UCSD-AML1 (cell line): ENCODE data around the gene USHBP1.
A peak's percentile ranks its signal among the peaks of the same experiment; 100 is the strongest.

ENCODE experiments used
- DNase-seq: peaks from one replicate; lab custom pipeline; 2025; ENCODE audit not compliant: unreplicated experiment; lab: John Stamatoyannopoulos, UW

The USHBP1 gene

DNA sequence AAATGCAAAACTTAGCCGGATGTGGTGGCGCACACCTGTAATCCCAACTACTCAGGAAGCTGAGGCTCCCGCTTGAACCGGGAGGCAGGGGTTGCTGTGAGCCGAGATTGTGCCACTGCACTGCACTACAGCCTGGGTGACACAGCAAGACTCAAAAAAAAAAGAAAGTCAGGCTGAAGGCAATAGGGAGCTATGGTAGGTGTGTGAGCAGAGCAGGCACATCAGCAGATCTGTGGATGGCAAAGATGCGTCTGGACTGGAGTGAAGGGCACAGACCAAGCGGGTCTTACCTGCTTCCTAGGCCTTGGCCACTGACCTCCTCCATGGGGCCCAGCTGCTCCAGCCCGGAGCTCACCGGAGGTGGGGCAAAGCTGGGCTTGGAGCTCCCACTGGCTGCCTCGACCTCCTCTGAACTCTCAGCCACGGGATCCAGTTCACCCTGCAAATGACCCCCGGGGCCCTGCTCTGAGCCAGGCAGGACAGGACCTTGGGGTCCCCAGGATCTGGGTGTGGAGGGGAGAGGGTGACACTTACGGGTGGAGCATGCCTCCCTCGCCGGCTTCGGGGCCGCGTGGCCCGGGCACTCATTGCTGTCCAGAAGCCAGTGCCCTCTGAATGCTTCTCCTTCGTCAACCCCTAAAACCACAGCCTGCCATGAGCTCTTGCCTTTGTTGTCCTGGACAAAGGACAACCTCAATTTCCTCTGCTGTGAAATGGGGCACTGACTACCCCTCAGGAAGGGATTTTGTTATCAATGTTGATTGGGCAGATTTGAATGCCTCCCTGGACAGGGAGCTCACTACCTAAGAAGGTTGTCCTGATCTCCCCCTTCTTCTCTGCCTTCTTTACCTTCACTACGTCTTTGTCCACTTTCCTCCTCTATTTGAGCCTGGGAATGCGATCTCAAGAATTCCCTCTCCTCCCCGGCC, 569 bp downstream of the USHBP1 start:
- DNase-seq = no peak

DNA sequence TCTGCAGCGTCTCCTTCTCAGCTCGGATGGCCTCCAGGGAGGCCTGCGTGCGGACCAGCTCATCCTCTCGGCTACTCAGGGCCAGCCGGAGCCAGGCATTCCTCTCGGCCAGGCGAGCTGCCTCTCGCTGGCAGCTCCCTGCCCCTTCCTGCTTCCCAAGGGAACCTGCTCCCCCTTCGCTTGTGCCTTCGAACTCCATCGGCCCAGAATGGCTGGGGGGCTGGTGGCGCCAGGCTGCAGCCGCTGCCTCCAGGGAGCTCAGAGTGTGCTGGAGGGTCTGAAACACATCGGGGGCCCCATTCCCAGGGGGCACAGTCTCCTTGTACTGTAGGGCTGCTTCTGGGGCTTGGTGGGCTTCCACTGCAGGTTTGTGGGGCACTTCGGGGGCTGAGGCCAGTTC, 2.0 kb downstream of the USHBP1 start:
- no peak for DNase-seq

DNA sequence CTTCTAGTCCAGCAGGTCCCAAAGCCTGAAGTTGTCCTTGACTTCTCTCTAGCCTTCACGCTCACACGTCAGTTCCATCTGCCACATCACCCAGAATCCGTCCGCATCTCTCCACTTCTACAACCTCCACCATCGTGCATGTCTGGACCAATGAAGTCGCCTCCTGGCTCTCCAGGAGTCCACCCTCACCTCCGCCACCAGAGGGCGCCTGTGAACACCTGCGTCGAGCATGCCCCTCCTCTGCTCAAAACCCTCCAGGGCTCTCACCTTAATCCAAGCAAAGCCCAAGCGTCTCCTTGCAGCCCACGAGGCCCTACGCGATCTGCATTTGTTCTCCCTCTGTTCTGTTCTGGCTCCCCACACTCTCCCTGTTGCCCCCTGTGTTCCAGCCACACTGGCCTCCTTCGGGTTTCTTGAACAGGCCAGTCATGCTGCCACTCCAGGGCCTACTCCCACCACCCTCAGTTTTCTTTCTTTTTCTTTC, 3.7 kb downstream of the USHBP1 start:
- DNase-seq = peak; percentile 80

DNA sequence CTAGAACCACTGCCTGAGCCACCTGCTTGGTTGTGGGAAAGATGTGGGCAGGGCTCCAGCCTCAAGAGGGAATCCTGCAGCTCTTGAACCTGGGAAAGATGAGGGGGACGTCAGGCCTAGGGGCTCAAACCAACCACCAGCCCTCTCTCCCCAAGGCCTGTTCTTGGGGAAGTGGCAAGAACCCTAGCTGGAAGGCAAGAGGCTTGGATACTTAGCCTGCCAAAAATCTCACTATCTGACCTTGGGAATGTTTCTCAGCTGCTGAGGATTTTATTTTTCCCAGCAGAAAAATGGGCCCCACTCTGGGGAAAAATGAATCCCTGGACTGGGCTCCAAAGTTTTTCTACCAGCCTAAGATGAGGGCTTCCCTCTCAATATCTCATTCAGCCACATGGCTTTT, 4.6 kb downstream of the USHBP1 start:
- no peak for DNase-seq

DNA sequence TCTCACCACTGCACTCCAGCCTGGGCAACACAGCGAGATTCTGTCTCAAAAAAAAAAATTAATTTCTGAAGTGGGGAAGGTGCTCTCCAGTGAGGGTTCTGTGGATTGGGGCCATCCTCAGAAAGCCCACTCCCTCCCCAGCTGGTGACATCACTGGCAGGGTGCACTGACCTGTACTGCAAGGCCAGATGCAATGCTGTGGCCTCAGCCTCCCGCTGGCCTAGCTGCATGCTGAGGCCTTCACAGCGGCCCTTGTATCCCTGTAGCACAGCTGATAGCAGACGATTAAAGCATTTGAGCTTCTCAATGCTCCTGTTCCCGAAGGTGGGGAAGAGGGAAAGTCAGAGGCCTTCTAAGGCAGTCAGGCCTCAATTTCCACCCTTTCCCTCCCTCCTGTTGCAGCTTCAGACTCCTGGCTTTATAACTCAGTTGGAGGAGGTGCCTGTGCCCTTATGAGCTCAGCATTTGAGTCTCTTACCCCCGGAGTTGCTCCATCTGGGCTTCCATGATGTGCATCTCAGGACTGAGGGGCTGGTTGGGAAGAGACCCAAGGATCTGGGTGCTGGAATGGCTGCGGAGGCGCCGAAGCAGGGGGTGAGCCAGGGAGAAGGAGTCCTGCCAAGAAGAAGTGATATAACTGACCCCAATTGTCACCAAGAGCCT, 5.3 kb downstream of the USHBP1 start:
- DNase-seq = no peak

DNA sequence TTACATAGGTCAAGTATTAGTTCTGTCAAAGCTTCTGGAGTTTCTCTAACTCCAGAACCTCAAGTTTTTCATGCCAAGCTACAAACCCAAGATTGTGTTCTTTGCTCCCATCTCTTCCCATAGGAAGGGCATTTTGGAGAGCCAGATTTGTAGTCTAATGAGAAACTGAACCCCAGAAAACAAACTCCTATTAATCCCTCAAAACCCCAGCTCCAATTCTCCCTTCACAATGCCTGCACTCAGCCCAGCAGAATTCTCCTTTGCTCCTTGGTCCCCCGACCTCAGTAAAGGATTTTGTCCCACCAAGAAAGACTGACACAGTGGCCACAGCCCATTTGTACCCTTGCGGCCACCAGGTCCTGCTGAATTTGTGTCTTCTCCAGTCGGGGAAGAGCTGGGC, 8.4 kb downstream of the USHBP1 start:
- no peak for DNase-seq

DNA sequence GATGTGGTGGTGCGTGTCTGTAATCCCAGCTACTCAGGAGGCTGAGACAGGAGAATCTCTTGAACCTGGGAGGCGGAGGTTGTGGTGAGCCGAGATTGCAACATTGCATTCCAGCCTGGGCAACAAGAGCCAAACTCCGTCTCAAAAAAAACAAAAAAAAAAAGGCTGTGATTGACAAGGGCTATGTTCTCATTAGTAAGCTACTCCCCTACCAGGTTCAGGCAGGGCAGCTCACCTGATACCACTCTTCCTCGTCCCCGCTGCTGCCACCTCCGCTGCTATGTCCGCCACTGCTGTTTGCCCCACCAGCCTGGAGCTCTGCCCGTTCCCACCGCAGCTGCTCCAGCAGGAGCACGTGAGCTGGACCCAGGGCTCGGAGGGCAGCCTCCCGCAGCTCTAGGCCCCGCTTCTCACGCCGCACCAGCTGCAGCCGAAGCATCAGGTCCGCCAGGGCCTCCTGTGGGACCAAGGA, 9.4 kb downstream of the USHBP1 start:
- no peak for DNase-seq

DNA sequence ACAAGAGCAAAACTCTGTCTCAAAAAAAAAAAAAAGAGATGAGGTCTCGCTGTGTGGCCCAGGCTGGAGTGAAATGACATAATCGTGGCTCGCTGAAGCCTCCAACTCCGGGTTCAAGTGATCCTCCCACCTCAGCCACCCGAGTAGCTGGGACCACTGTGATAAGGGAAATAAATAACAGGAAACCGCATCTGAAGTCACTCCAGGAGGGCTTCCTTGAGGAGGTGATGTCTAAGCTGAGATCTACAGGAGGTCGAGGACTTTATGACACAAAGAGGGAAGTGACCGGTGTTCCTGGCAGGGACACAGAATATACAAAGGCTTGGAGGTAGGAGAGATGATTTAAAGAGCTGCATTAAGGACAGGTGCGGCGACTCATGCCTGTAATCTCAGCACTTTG, 9.9 kb downstream of the USHBP1 start:
- no peak for DNase-seq

DNA sequence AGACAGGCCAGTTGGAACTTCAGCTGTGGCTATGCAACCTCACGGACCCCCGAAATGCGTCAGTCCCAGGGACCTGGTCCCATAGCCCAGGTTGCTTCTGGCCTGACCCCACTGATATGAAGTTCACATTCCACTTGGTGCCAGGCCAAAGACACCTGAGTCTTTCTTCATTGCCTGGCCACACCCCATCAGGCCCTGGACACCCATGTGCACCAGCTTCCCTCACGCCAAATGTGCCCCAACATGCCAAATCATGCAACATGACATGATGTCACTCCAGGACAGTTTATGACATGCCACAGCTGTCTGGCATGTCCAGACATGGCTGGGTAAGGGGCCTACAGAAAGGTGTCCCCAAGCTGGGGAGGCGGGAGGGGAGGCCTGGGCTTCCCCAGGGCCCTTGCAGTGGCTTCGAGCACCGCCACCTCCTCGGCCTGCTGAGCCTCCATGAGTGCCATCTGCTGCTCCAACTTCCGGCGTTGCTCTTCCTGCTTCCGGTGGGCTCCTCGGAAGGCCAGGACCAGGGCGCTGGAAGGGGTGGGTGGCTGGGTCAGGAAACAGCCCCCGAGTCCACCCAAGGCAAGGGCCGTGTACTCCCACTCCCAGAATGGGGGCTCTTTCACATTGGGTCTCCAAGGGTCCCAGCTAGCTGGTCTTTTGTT, 14.5 kb downstream of the USHBP1 start:
- no peak for DNase-seq

DNA sequence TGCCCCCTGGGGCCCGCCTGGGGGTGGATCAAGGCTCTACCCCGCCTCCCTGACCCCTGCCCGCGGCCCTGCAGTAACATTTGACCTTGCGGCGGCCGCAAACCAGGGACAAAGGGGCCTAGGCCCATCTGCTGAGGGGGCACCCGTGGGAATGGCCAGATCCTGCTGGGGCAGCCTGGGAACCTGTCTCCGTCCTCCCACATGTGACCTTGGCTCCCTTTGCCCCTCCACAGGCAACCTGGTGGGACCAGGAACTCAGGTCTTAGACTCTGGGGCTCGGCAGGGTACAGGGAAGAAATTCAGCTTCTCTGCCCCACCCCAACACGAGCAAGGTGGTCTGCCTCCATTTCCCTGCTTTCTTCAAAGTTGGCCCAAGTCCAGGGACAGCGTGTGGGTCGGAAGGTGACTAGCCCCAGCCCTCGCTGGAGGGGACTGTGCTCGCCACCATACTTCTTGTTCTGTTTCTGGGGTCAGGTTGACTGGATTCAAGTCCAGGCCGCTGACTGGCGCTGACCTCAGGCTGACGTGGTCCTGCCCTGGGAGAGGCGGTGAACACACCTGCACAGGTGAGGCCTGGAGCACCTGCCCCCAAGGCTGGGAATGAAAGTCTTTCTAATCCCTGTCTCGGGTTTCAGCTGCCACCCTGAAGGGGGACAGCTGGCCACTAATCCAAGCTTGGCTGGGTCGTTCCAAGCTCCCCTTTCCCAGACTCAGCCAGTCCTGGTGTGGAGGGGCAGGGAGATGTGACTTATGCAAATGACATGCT, 16.4 kb downstream of the USHBP1 start:
- DNase-seq = no peak

DNA sequence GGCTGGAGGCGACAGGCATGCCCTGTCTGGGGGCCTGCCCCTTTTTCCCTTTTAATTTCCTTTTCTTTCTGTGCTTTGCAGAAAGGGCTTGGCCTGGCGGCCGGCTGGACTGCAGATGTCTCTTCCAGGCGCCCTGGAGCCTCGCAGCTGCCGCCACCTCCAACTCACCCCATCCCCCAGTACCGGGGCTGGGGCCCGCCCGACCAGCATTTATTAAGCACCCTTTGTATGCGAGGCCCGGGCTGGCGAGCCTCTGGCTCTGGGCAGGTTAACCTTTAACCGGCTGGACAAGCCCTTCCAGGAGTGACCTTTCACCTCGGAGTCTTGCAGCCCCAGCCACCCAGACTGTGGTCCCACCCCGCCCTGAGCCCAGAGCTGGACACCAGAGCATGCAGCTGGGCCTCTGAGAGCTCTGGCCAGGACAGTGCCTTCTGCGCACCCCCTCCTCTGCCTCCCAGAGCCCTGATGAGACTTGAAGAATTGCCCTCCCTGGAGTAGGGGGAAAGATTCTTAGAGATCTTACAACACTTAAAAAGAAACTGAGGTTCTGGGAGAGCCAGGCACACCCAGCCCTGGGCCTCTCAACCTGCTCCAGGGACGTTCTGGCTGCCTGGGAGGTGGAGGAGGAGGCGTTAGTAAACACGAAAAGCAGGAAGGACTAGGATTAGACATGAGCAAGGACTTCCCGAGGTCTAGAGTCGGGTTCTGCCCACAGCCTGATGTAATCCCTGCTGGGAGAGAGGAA, 17.7 kb downstream of the USHBP1 start:
- DNase-seq = no peak

DNA sequence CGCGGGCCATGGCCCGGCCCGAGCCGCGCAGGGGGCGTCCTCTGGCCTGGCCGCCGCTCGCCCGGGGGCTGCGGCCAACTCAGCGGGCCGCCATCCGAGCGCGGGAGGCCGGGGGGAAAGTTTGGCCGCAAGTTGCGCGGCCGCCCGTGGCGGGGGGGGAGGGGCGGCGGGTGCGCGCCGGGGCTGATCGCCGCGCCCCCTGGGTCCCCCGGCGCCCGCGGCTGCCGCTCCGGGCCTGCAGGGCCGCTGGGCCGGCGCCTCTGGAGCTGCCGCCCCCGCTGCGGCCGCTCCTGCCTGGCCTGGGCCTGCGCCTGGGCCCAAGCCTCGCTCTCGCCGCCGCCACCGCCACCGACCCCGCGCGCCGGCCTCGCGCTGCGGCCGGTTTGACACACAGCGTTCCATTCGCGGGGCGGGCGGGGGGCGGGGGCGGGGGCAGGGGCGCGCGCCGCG, 19.0 kb downstream of the USHBP1 start, which contains the start of gene NR2F6:
Gene NR2F6, minus strand, starts transcription at position 385 of the 450 bp plus-strand sequence. CDS start 699 bp downstream, outside the sequence.
- DNase-seq = no peak

DNA sequence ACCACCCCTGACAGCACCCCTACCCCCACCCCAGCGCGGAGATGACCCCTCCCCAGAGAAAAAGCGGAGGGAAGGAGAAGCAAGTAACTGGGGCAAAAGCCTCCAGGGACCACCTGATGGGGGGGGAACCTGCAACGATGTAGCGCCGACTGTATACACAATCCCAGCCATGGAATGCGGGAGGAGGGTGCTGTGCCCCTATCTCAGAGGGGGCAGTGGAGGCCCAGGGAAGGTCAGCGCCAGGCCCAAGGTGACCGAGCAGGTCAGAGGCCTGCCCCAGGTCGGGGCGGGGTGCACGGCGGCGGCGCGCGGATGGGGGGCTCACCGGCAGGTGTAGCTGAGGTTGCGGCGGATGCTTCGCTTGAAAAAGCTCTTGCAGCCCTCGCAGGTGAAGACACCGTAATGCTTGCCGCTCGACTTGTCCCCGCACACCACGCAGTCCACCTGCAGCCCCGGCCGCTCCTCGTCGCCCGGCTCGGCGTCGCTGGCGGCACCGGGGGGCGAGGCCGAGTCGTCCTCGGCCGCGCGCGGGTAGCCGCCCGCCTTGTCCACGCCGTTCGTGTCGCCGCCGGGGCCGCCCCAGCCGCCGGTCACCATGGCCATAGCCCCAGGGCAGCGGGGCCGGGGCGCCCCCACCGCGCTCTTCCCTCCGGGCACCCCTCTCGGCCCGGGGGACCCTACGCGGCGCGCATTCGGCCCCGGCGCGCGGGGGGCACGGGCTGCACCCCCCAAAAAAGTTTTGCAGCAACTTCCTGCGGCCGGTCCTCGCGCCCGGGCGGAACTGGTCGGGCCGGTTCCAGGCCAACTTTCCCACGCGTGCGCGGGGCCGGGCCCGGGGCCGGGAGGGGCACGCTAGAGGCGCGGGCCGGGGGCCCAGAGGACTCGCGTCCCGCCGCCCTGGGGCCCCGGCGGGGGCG, 19.7 kb downstream of the USHBP1 start:
- no peak for DNase-seq

DNA sequence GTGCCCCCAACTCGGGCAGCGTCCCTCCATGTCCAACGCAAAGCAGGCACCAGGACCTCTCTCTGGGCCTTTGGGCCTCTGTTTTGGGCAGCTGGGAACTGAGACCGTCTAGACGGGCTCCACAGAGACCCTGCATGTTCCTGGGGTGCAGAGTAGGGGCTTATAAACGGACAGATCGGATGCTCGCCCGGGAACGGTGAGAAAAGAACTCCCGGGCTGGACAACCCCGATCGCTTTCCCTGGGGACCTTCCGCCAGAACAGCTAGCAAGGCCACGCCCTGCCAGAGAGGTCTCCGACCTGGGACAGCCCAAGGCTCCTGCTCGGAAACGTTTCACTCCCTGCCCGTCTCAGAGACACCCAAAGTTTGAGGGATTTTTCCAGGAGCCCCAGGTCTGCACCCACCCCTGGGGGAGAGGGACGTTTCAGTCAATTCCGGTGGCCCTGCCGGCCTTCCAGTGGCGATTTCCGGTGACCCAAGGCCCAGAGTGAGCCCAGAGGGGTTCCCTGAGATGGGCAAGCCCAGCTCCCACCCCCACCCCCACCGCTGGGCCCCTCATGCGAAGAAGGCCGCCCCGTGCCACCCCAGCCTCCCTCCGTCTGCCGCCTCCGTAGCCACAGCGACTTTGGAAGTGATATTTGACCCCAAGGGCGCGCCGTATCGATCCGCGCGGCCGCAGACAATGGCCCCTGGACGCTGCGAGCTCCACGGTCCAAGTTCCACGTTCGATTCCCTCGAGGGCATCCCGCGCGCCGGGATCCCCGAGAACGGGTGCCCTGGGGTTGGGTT, 20.5 kb downstream of the USHBP1 start:
- no peak for DNase-seq

DNA sequence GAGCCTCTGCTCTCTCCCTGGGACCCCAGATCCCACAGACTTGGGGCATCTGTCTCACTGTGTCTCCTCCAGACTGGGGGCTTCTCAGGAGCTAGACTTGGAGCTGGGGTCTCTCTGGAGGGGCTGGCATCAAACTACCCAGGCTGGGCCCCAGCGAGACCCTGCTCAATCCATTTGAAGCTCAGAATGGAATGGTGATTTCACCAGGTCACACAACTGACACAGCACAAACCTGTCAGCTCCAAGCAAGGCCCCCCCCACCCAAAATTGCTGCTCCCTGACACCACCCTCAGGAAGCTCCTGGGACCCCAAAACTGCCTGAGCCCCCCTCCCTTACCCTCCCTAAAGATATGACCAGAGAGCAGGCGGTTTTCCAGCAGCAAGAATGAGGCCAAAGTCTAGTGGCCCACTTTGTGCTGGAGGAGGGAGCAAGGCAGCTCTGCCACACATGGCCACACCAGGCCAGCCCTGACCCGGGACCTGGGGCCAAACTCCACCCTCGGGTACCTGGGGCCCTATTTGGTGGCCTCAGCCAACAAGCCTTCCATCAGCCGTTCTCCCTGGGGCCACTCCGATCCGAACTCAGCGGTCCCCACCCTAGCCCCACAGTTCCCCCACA, 21.2 kb downstream of the USHBP1 start:
- no peak for DNase-seq

DNA sequence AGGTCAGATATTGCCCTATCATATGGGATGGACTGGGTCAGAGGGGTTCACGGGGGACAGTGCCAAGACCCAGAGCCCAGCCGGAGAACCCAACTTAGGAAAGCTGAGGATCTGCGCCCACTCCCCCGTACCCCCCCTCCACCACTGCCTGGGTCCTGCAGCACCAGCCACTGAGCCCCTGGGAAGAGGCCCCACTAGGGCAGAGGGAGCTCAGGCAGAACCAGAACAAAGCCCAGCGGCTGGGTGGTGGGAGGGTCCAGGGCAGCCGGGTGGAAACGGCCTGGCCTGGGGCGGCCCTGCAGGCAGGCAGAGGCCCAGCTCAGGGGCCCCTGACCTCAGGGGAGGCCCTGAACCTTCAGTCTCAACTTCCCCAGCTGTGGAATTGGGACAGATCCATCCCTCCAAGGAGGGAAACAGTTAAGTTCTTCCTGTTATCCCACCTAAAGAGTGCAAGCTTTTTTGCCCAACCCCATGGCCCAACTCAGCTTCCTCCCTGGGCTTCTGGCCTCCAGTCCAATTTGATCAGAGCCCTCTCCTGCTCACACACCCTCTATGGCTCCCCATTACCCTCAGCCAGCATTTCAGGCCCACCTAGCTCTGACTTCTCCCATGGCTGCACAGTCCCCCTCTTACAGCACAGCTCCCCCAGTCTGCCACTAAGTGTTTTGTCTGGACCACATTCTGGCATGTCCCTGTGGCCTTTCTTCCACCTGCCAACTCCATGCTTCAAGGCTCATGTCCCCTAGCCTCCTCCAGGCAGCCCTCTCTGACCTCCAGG, 21.9 kb downstream of the USHBP1 start:
- DNase-seq = no peak

DNA sequence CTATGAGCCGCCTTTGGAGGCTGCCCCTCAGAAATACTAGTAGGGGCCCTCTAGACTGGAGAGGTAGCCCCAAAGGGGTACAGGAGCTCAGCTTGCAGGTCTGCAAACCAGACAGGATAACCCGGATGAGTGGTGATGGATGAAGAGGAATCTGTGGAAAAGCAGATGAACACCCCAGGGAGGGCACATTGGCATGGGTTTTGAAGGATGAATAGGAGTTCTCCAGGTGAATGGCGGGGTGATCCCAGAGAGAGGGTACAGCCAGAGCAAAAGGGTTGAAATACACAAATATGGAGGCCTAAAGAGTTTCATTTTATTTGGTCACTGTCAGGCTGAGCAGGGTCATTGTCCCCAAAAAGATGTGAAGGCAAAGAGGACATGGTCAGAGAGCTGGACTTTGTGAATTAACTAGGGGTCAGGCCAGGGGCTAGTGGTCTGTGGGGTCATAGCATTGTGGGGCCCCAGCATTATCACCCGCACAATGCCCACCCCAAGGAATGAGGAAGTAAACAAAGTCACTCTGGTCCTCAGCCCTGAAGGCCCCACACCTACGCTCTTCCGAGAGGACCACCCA, 23.6 kb downstream of the USHBP1 start:
- DNase-seq = no peak
